Measurements from ENCODE around the gene PRDM15.
"Not testable (repeated sequence)": the region's sequence is repeated elsewhere in the genome, so short reads cannot be mapped to it uniquely, and the experiment has no call there.

The PRDM15 gene

GRCh38 chr21:41794600-41794999 is 84.5 kb downstream of the PRDM15 start:
- no peak for DNase-seq (ENCODE audit: low spot score in 2 of 2)
- Mint-ChIP-seq H3K4me3 (no peak overlapping the region), H3K27ac (no peak overlapping the region), H3K9me3 (peaks cover 10% of the 10 kb centered on the region), H3K4me1 (no peaks in the 10 kb centered on the region), H3K36me3 (peaks cover 12% of the 10 kb centered on the region)
- ATAC-seq, result no peak

- Mint-ChIP-seq H3K27ac (no peak overlapping the region), H3K4me3 (no peak overlapping the region), H3K36me3 (peaks cover 1% of the 10 kb centered on the region), H3K4me1 (no peaks in the 10 kb centered on the region), H3K9me3 (peaks cover 10% of the 10 kb centered on the region)
- ATAC-seq (no peak), DNase-seq (ENCODE audit: low spot score in 2 of 2) (no peak)
Measured at GRCh38 chr21:41792711-41793110, 86.4 kb downstream of the PRDM15 start.

GRCh38 chr21:41786509-41786987 is 92.6 kb downstream of the PRDM15 start:
- DNase-seq (ENCODE audit: low spot score in 2 of 2) (no peak), ATAC-seq (no peak)
- H3K4me3 Mint-ChIP-seq, result no peak overlapping the region
- no peaks in the 10 kb centered on the region for H3K4me1 Mint-ChIP-seq
- H3K27ac Mint-ChIP-seq, result no peak overlapping the region
- H3K9me3 Mint-ChIP-seq, result no peaks in the 10 kb centered on the region
- no peaks in the 10 kb centered on the region for H3K36me3 Mint-ChIP-seq

- not testable (repeated sequence) for DNase-seq (ENCODE audit: low spot score in 2 of 2); H3K36me3 Mint-ChIP-seq; H3K4me3 Mint-ChIP-seq; H3K27ac Mint-ChIP-seq; ATAC-seq; H3K4me1 Mint-ChIP-seq; H3K9me3 Mint-ChIP-seq
Measured at GRCh38 chr21:41785262-41785661, 93.9 kb downstream of the PRDM15 start.

GRCh38 chr21:41784456-41785102 is 94.6 kb downstream of the PRDM15 start:
- ATAC-seq, result no peak
- Mint-ChIP-seq H3K27ac (no peak overlapping the region), H3K4me1 (peaks cover 2% of the 10 kb centered on the region), H3K9me3 (no peaks in the 10 kb centered on the region), H3K36me3 (no peaks in the 10 kb centered on the region), H3K4me3 (no peak overlapping the region)
- DNase-seq (ENCODE audit: low spot score in 2 of 2), result no peak

- Mint-ChIP-seq H3K4me1 (peaks cover 11% of the 10 kb centered on the region), H3K27ac (no peak overlapping the region), H3K4me3 (no peak overlapping the region), H3K36me3 (no peaks in the 10 kb centered on the region), H3K9me3 (no peaks in the 10 kb centered on the region)
- ATAC-seq (no peak), DNase-seq (ENCODE audit: low spot score in 2 of 2) (no peak)
Measured at GRCh38 chr21:41783476-41784180, 95.5 kb downstream of the PRDM15 start.

- H3K27ac Mint-ChIP-seq, result no peak overlapping the region
- peaks cover 15% of the 10 kb centered on the region for H3K4me1 Mint-ChIP-seq
- H3K36me3 Mint-ChIP-seq, result no peaks in the 10 kb centered on the region
- no peak overlapping the region for H3K4me3 Mint-ChIP-seq
- DNase-seq (ENCODE audit: low spot score in 2 of 2) (no peak), ATAC-seq (no peak)
- H3K9me3 Mint-ChIP-seq, result no peaks in the 10 kb centered on the region
Measured at GRCh38 chr21:41781050-41781410, 98.1 kb downstream of the PRDM15 start.

GRCh38 chr21:41780337-41781049 is 98.7 kb downstream of the PRDM15 start:
- ATAC-seq, result no peak
- DNase-seq (ENCODE audit: low spot score in 2 of 2), result no peak
- H3K9me3 Mint-ChIP-seq, result no peaks in the 10 kb centered on the region
- no peaks in the 10 kb centered on the region for H3K36me3 Mint-ChIP-seq
- H3K27ac Mint-ChIP-seq, result no peak overlapping the region
- H3K4me3 Mint-ChIP-seq, result no peak overlapping the region
- peaks cover 15% of the 10 kb centered on the region for H3K4me1 Mint-ChIP-seq

GRCh38 chr21:41779659-41780058 is 99.5 kb downstream of the PRDM15 start:
- no peak for DNase-seq (ENCODE audit: low spot score in 2 of 2)
- Mint-ChIP-seq H3K36me3 (no peaks in the 10 kb centered on the region), H3K27ac (no peak overlapping the region), H3K4me1 (peaks cover 15% of the 10 kb centered on the region), H3K4me3 (no peak overlapping the region), H3K9me3 (no peaks in the 10 kb centered on the region)
- no peak for ATAC-seq

GRCh38 chr21:41778930-41779600 is 100.1 kb downstream of the PRDM15 start:
- DNase-seq (ENCODE audit: low spot score in 2 of 2) (no peak), ATAC-seq (no peak)
- Mint-ChIP-seq H3K4me3 (no peak overlapping the region), H3K36me3 (no peaks in the 10 kb centered on the region), H3K4me1 (peaks cover 15% of the 10 kb centered on the region), H3K27ac (no peak overlapping the region), H3K9me3 (no peaks in the 10 kb centered on the region)

- no peaks in the 10 kb centered on the region for H3K9me3 Mint-ChIP-seq
- DNase-seq (ENCODE audit: low spot score in 2 of 2) (no peak), ATAC-seq (no peak)
- H3K4me3 Mint-ChIP-seq, result no peak overlapping the region
- no peaks in the 10 kb centered on the region for H3K36me3 Mint-ChIP-seq
- no peak overlapping the region for H3K27ac Mint-ChIP-seq
- H3K4me1 Mint-ChIP-seq, result peaks cover 15% of the 10 kb centered on the region
Measured at GRCh38 chr21:41777951-41778815, 101.0 kb downstream of the PRDM15 start.

- no peak for ATAC-seq
- Mint-ChIP-seq H3K27ac (no peak overlapping the region), H3K36me3 (no peaks in the 10 kb centered on the region), H3K9me3 (no peaks in the 10 kb centered on the region), H3K4me1 (peaks cover 15% of the 10 kb centered on the region), H3K4me3 (no peak overlapping the region)
- no peak for DNase-seq (ENCODE audit: low spot score in 2 of 2)
Measured at GRCh38 chr21:41776778-41777177, 102.4 kb downstream of the PRDM15 start.

- H3K27ac Mint-ChIP-seq, result peak overlapping the region; percentile 41
- DNase-seq (ENCODE audit: low spot score in 2 of 2) (no peak), ATAC-seq (no peak)
- no peaks in the 10 kb centered on the region for H3K36me3 Mint-ChIP-seq
- H3K9me3 Mint-ChIP-seq, result no peaks in the 10 kb centered on the region
- H3K4me3 Mint-ChIP-seq, result no peak overlapping the region
- H3K4me1 Mint-ChIP-seq, result peaks cover 15% of the 10 kb centered on the region
Measured at GRCh38 chr21:41775149-41775472, 104.0 kb downstream of the PRDM15 start.

GRCh38 chr21:41774467-41775148 is 104.5 kb downstream of the PRDM15 start:
- ATAC-seq (no peak), DNase-seq (ENCODE audit: low spot score in 2 of 2) (no peak)
- Mint-ChIP-seq H3K4me3 (no peak overlapping the region), H3K4me1 (peaks cover 14% of the 10 kb centered on the region), H3K9me3 (no peaks in the 10 kb centered on the region), H3K27ac (peak overlapping the region; percentile 41), H3K36me3 (no peaks in the 10 kb centered on the region)

Measured in stimulated activated effector memory CD8-positive, alpha-beta T cell treated with anti-CD3 and anti-CD28 coated beads, Interleukin-12 subunit alpha, Interleukin-12 subunit beta, amount 100 ng/mL, for 72 hours (primary cell).